Measurements from ENCODE around the gene DDR2.

DNA sequence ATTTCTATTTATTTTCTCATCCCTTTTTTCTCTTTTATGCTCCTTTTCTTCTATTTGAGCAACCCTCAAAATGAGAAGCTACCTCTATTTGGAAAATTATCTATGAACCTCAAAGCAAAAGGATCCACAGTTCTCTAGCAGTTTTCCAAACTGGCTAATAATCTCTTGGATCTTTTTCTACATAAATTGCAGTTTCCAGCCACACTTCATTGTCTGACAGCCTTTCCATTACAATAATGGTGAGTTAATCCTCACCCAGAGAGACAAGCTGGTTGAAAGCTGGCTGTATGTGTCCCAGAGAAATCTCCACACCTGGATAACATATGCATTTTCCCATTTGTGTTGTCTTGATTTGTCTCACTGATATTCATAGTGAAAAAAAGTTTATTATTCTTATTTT lies 141.7 kb downstream of the DDR2 start:
- TF ChIP-seq TAF1 (IDR thresholded peaks at IDR 0.05; ENCODE audit: borderline replicate concordance, insufficient read depth, low read length): no peak
- no peak for TF ChIP-seq POLR2AphosphoS5 (IDR thresholded peaks at IDR 0.05; ENCODE audit: low read depth, low read length)

Data from PFSK-1 (cell line).